Naive thymus-derived CD4-positive, alpha-beta T cell (primary cell): ENCODE data around the gene FAT1. TPM values are rescaled to one million over a fixed set of nuclear protein-coding genes. Genes with fewer than 3 reads are reported as not detected.

Experiments
- ATAC-seq: fragments of 150-1000 bp; cut with Tn5 transposase; 2 replicates; pipeline ENCODE4 v1.10.0; 2021; ENCODE audit warnings: mild to moderate bottlenecking, moderate library complexity
- CTCF ChIA-PET: fragments of 350-600 bp; sonication (Branson Sonifier 250); formaldehyde crosslinking; loops from one replicate; lab custom pipeline; 2021; ENCODE audit warnings: antibody characterized with exemption; lab: Charles Lee
- POLR2A ChIA-PET: fragments of 350-600 bp; sonication (Branson Sonifier 250); formaldehyde crosslinking; loops from one replicate; lab custom pipeline; 2021; ENCODE audit warnings: antibody characterized with exemption, inconsistent platforms; lab: Charles Lee
- DNase-seq, 9 donors: peaks; one replicate each; pipeline versions ENCODE4 v3.0.0 to v3.0.0-alpha.2; 2020 to 2022; ENCODE audit warnings: mixed read lengths in 1 of 9
- H3K27ac ChIP-seq: one replicate; pipeline ENCODE4 v1.7.0; 2013; ENCODE audit warnings: mild to moderate bottlenecking, low read depth, low read length, moderate library complexity
- H3K27me3 ChIP-seq, 2 donors: one replicate each; pipeline ENCODE4 v1.7.0; 2013; ENCODE audit warnings: low read length in 2 of 2, mild to moderate bottlenecking in 2 of 2, moderate library complexity in 2 of 2; ENCODE audit not compliant: control insufficient read depth in 2 of 2, insufficient read depth in 2 of 2
- H3K36me3 ChIP-seq, 3 experiments: 1 replicate in 2 of 3; 2 replicates in 1 of 3; pipeline ENCODE4 v1.7.0; 2013; ENCODE audit warnings: low read length in 3 of 3, mild to moderate bottlenecking in 3 of 3, moderate library complexity in 1 of 3; ENCODE audit not compliant: insufficient read depth in 3 of 3, control insufficient read depth in 2 of 3
- H3K4me1 ChIP-seq, 2 donors: one replicate each; pipeline ENCODE4 v1.7.0; 2013; ENCODE audit warnings: low read length in 2 of 2, mild to moderate bottlenecking in 2 of 2, moderate library complexity in 1 of 2; ENCODE audit not compliant: control insufficient read depth in 2 of 2, insufficient read depth in 2 of 2
- H3K4me3 ChIP-seq: 2 replicates; pipeline ENCODE4 v1.7.0; 2013; ENCODE audit warnings: mild to moderate bottlenecking, low read length
- H3K9me3 ChIP-seq, 3 experiments: 1 replicate in 2 of 3; 2 replicates in 1 of 3; pipeline ENCODE4 v1.7.0; 2013; ENCODE audit warnings: low read length in 3 of 3; ENCODE audit not compliant: control insufficient read depth in 2 of 3
- H3K27ac Mint-ChIP-seq, 9 donors: one replicate each; pipeline ENCODE4 v1.8.0; 2020 to 2022; ENCODE audit warnings: mixed read lengths in 9 of 9, mild to moderate bottlenecking in 8 of 9, moderate library complexity in 5 of 9, inconsistent platforms in 2 of 9
- H3K27me3 Mint-ChIP-seq, 5 donors: one replicate each; pipeline ENCODE4 v1.8.0; 2021 to 2022; ENCODE audit warnings: mixed read lengths in 5 of 5, mild to moderate bottlenecking in 1 of 5
- H3K36me3 Mint-ChIP-seq, 5 donors: one replicate each; pipeline ENCODE4 v1.8.0; 2020 to 2022; ENCODE audit warnings: mixed read lengths in 5 of 5, mild to moderate bottlenecking in 3 of 5, inconsistent platforms in 1 of 5
- H3K4me1 Mint-ChIP-seq, 7 donors: one replicate each; pipeline ENCODE4 v1.8.0; 2020 to 2022; ENCODE audit warnings: mixed read lengths in 7 of 7, mild to moderate bottlenecking in 3 of 7, inconsistent platforms in 1 of 7
- H3K4me3 Mint-ChIP-seq, 10 donors: one replicate each; pipeline ENCODE4 v1.8.0; 2020 to 2022; ENCODE audit warnings: mild to moderate bottlenecking in 10 of 10, mixed read lengths in 10 of 10, moderate library complexity in 6 of 10, inconsistent platforms in 2 of 10
- H3K9me3 Mint-ChIP-seq, 11 donors: one replicate each; pipeline ENCODE4 v1.8.0; 2020 to 2022; ENCODE audit warnings: mixed read lengths in 11 of 11, mild to moderate bottlenecking in 4 of 11, inconsistent platforms in 1 of 11, moderate library complexity in 1 of 11
- intact Hi-C, 2 donors: fragments of 100-400 bp; cut with micrococcal nuclease; formaldehyde crosslinking; loops; one replicate each; pipeline ENCODE4 v1.15.1; 2023
- polyA plus RNA-seq, 2 donors: library from polyadenylated mRNA; unstranded; fragments of 300-500 nt; fragmentation: Illumina TruSeq; gene quantifications; one replicate each; pipeline ENCODE4 v1.2.3, GENCODE V29; 2021
- total RNA-seq, 6 experiments: library from RNA in 5 of 6; stranded (reverse) in 5 of 6; gene quantifications; 1 replicate in 5 of 6; 2 replicates in 1 of 6; pipeline ENCODE4 v1.2.3 and lab custom pipeline; 2021 to 2026

Gene FAT1
- total and polyA plus RNA-seq, 7 experiments from 2014 or later, result 0.05 TPM; not detected in 6

- Histone ChIP-seq H3K27ac (no peak overlapping the region), H3K9me3 (no peaks in the 10 kb centered on the region), H3K27me3 (no peaks in the 10 kb centered on the region), H3K36me3 (no peaks in the 10 kb centered on the region), H3K4me3 (no peak overlapping the region), H3K4me1 (no peaks in the 10 kb centered on the region)
- no peak for ATAC-seq
- Mint-ChIP-seq H3K27me3 (peaks cover 0 to 9% (median 5%) of the 10 kb centered on the region in 5 donors), H3K4me1 (no peaks in the 10 kb centered on the region), H3K36me3 (peaks cover 0 to 7% (median 0%) of the 10 kb centered on the region in 5 donors), H3K4me3 (no peak overlapping the region), H3K9me3 (peaks cover 2 to 23% (median 13%) of the 10 kb centered on the region in 11 donors), H3K27ac (peak overlapping the region in 1 of 9 donors; percentile 7)
- ChIA-PET POLR2A (no interaction called here), CTCF (no interaction called here)
- intact Hi-C loops, result no loop called here
- no peak for DNase-seq
Observed at GRCh38 chr4:186714006-186714675, 9.5 kb downstream of the FAT1 start.

GRCh38 chr4:186712690-186713089, 11.0 kb downstream of the FAT1 start:
- Mint-ChIP-seq H3K27ac (no peak overlapping the region), H3K4me3 (no peak overlapping the region), H3K4me1 (no peaks in the 10 kb centered on the region), H3K36me3 (peaks cover 0 to 5% (median 0%) of the 10 kb centered on the region in 5 donors), H3K27me3 (peaks cover 0 to 5% (median 2%) of the 10 kb centered on the region in 5 donors), H3K9me3 (peaks cover 2 to 17% (median 10%) of the 10 kb centered on the region in 11 donors)
- Histone ChIP-seq H3K27ac (no peak overlapping the region), H3K4me3 (no peak overlapping the region), H3K4me1 (no peaks in the 10 kb centered on the region), H3K9me3 (no peaks in the 10 kb centered on the region), H3K36me3 (no peaks in the 10 kb centered on the region), H3K27me3 (no peaks in the 10 kb centered on the region)
- ChIA-PET POLR2A (no interaction called here), CTCF (no interaction called here)
- intact Hi-C loops, result no loop called here
- no peak for DNase-seq
- ATAC-seq, result no peak

GRCh38 chr4:186710521-186711119, 13.0 kb downstream of the FAT1 start:
- no peak for DNase-seq
- POLR2A ChIA-PET, result no interaction called here
- Histone ChIP-seq H3K36me3 (no peaks in the 10 kb centered on the region), H3K9me3 (no peaks in the 10 kb centered on the region), H3K27ac (no peak overlapping the region), H3K4me1 (no peaks in the 10 kb centered on the region), H3K4me3 (no peak overlapping the region), H3K27me3 (no peaks in the 10 kb centered on the region)
- no peak for ATAC-seq
- Mint-ChIP-seq H3K4me3 (no peak overlapping the region), H3K9me3 (peaks cover 0 to 11% (median 2%) of the 10 kb centered on the region in 11 donors), H3K4me1 (no peaks in the 10 kb centered on the region), H3K36me3 (no peaks in the 10 kb centered on the region), H3K27ac (no peak overlapping the region), H3K27me3 (peaks cover 0 to 5% (median 0%) of the 10 kb centered on the region in 5 donors)
- intact Hi-C loops, result no loop called here
- CTCF ChIA-PET, result no interaction called here

GRCh38 chr4:186709517-186709916, 14.1 kb downstream of the FAT1 start:
- DNase-seq (no peak), ATAC-seq (no peak)
- Mint-ChIP-seq H3K9me3 (peaks cover 0 to 10% (median 2%) of the 10 kb centered on the region in 11 donors), H3K36me3 (no peaks in the 10 kb centered on the region), H3K27ac (no peak overlapping the region), H3K4me1 (no peaks in the 10 kb centered on the region), H3K4me3 (no peak overlapping the region), H3K27me3 (peaks cover 0 to 5% (median 0%) of the 10 kb centered on the region in 5 donors)
- H3K4me1 ChIP-seq, result no peaks in the 10 kb centered on the region
- H3K27ac ChIP-seq, result no peak overlapping the region
- ChIA-PET CTCF (no interaction called here), POLR2A (no interaction called here)
- intact Hi-C loops, result no loop called here
- H3K27me3 ChIP-seq, result no peaks in the 10 kb centered on the region
- no peaks in the 10 kb centered on the region for H3K9me3 ChIP-seq
- H3K36me3 ChIP-seq, result no peaks in the 10 kb centered on the region
- no peak overlapping the region for H3K4me3 ChIP-seq

GRCh38 chr4:186708554-186708953, 15.1 kb downstream of the FAT1 start:
- H3K4me1 ChIP-seq, result no peaks in the 10 kb centered on the region
- CTCF ChIA-PET, result no interaction called here
- no peaks in the 10 kb centered on the region for H3K27me3 ChIP-seq
- ATAC-seq (no peak), DNase-seq (no peak)
- H3K27me3 Mint-ChIP-seq, result peaks cover 0 to 5% (median 0%) of the 10 kb centered on the region in 5 donors
- H3K27ac Mint-ChIP-seq, result no peak overlapping the region
- H3K36me3 ChIP-seq, result no peaks in the 10 kb centered on the region
- POLR2A ChIA-PET, result no interaction called here
- H3K9me3 ChIP-seq, result no peaks in the 10 kb centered on the region
- no peak overlapping the region for H3K4me3 Mint-ChIP-seq
- no peaks in the 10 kb centered on the region for H3K4me1 Mint-ChIP-seq
- intact Hi-C loops, result no loop called here
- no peak overlapping the region for H3K4me3 ChIP-seq
- H3K9me3 Mint-ChIP-seq, result peaks cover 0 to 3% (median 0%) of the 10 kb centered on the region in 11 donors
- H3K27ac ChIP-seq, result no peak overlapping the region
- no peaks in the 10 kb centered on the region for H3K36me3 Mint-ChIP-seq

GRCh38 chr4:186707996-186708395, 15.7 kb downstream of the FAT1 start:
- no peak for DNase-seq
- Mint-ChIP-seq H3K9me3 (peaks cover 0 to 3% (median 0%) of the 10 kb centered on the region in 11 donors), H3K27ac (no peak overlapping the region), H3K4me3 (no peak overlapping the region), H3K36me3 (no peaks in the 10 kb centered on the region), H3K27me3 (peaks cover 0 to 5% (median 0%) of the 10 kb centered on the region in 5 donors), H3K4me1 (no peaks in the 10 kb centered on the region)
- no peaks in the 10 kb centered on the region for H3K4me1 ChIP-seq
- no peaks in the 10 kb centered on the region for H3K9me3 ChIP-seq
- H3K4me3 ChIP-seq, result no peak overlapping the region
- no peak overlapping the region for H3K27ac ChIP-seq
- intact Hi-C loops, result no loop called here
- H3K27me3 ChIP-seq, result no peaks in the 10 kb centered on the region
- POLR2A ChIA-PET, result no interaction called here
- no peak for ATAC-seq
- no peaks in the 10 kb centered on the region for H3K36me3 ChIP-seq
- CTCF ChIA-PET, result no interaction called here

GRCh38 chr4:186707574-186707973, 16.1 kb downstream of the FAT1 start:
- Histone ChIP-seq H3K27ac (no peak overlapping the region), H3K4me3 (no peak overlapping the region), H3K9me3 (no peaks in the 10 kb centered on the region), H3K4me1 (no peaks in the 10 kb centered on the region), H3K27me3 (no peaks in the 10 kb centered on the region), H3K36me3 (no peaks in the 10 kb centered on the region)
- H3K27ac Mint-ChIP-seq, result no peak overlapping the region
- peaks cover 0 to 5% (median 0%) of the 10 kb centered on the region in 5 donors for H3K27me3 Mint-ChIP-seq
- intact Hi-C loops, result no loop called here
- no peak for ATAC-seq
- no peak overlapping the region for H3K4me3 Mint-ChIP-seq
- no peaks in the 10 kb centered on the region for H3K4me1 Mint-ChIP-seq
- ChIA-PET CTCF (no interaction called here), POLR2A (no interaction called here)
- H3K9me3 Mint-ChIP-seq, result peaks cover 0 to 3% (median 0%) of the 10 kb centered on the region in 11 donors
- H3K36me3 Mint-ChIP-seq, result no peaks in the 10 kb centered on the region
- DNase-seq, result no peak
